IMR-90 (cell line): ENCODE data around the gene ARFGEF3.

Experiments used
- BHLHE40 ChIP-seq: fragments of 150-350 bp; IDR thresholded peaks from 2 replicates; pipeline ENCODE4 v1.6.1; 2016; ENCODE audit warnings: mild to moderate bottlenecking, low read depth, low read length
- CEBPB ChIP-seq: IDR thresholded peaks from 2 replicates; pipeline ENCODE4 v1.6.1; 2012; ENCODE audit warnings: low read depth, low read length, improper control_type of control experiment
- CTCF ChIP-seq: conservative IDR thresholded peaks from 2 replicates; pipeline ENCODE4 v1.5.1; 2012; ENCODE audit warnings: mild to moderate bottlenecking, low read depth, low read length, improper control_type of control experiment
- ELK1 ChIP-seq: fragments of 150-350 bp; IDR thresholded peaks from 2 replicates; pipeline ENCODE4 v1.6.1; 2016; ENCODE audit warnings: low read depth, mild to moderate bottlenecking, low read length, moderate library complexity, borderline replicate concordance
- MAFK ChIP-seq: IDR thresholded peaks from 2 replicates; pipeline ENCODE4 v1.6.1; 2012; ENCODE audit warnings: low read depth, low read length, improper control_type of control experiment
- MAZ ChIP-seq: IDR thresholded peaks from 2 replicates; pipeline ENCODE4 v1.6.1; 2012; ENCODE audit warnings: low read depth, mild to moderate bottlenecking, low read length, improper control_type of control experiment, moderate library complexity, borderline replicate concordance
- MXI1 ChIP-seq: IDR thresholded peaks from 2 replicates; pipeline ENCODE4 v1.6.1; 2012; ENCODE audit warnings: low read depth, mild to moderate bottlenecking, low read length, moderate library complexity, borderline replicate concordance
- POLR2A ChIP-seq: IDR thresholded peaks from 2 replicates; pipeline ENCODE4 v1.6.1; 2012; ENCODE audit warnings: mild to moderate bottlenecking, low read depth, low read length
- RAD21 ChIP-seq: IDR thresholded peaks from 2 replicates; pipeline ENCODE4 v1.6.1; 2012; ENCODE audit warnings: low read length, improper control_type of control experiment
- RCOR1 ChIP-seq: IDR thresholded peaks from 2 replicates; pipeline ENCODE4 v1.6.1; 2012; ENCODE audit warnings: mild to moderate bottlenecking, low read length, improper control_type of control experiment; ENCODE audit not compliant: insufficient replicate concordance
- RFX5 ChIP-seq: IDR thresholded peaks from 2 replicates; pipeline ENCODE4 v1.8.0; 2012; ENCODE audit warnings: low read depth, mild to moderate bottlenecking, low read length, moderate library complexity
- SMC3 ChIP-seq: fragments of 150-350 bp; IDR thresholded peaks from 2 replicates; pipeline ENCODE4 v1.6.1; 2016; ENCODE audit warnings: low read depth, mild to moderate bottlenecking, antibody characterized with exemption, low read length, moderate library complexity
- USF2 ChIP-seq: fragments of 150-350 bp; IDR thresholded peaks from 2 replicates; pipeline ENCODE4 v1.6.1; 2017; ENCODE audit warnings: mild to moderate bottlenecking, antibody characterized with exemption, low read length, low read depth

GRCh38 chr6:138291849-138292181, 130.1 kb downstream of the ARFGEF3 start:
- TF ChIP-seq CTCF (no peak), USF2 (no peak), SMC3 (no peak), BHLHE40 (no peak), POLR2A (no peak), RAD21 (no peak), MAZ (no peak), RFX5 (no peak), MAFK (no peak), CEBPB (no peak), ELK1 (no peak), MXI1 (no peak), RCOR1 (no peak)
